MM.1S (cell line): Measurements from ENCODE around the gene MAPRE3.

ENCODE experiments used
- DNase-seq: peaks from one replicate; pipeline ENCODE4 v3.0.0-alpha.2; 2015
- H2AFZ ChIP-seq: fragments of 300-600 bp; sonication (generic); 2 replicates; pipeline ENCODE4 v1.6.0; 2016; ENCODE audit warnings: antibody characterized with exemption, low read length
- H3F3A ChIP-seq: fragments of 300-600 bp; sonication (generic); 2 replicates; pipeline ENCODE4 v1.6.1; 2016; ENCODE audit warnings: mild to moderate bottlenecking, antibody characterized with exemption, low read length, moderate library complexity, mixed read lengths; ENCODE audit not compliant: insufficient read depth
- H3K27ac ChIP-seq: fragments of 300-600 bp; sonication (generic); 2 replicates; pipeline ENCODE4 v1.5.1; 2016; ENCODE audit warnings: mild to moderate bottlenecking, low read length
- H3K27me3 ChIP-seq: fragments of 300-600 bp; sonication (generic); replicated peaks from 2 replicates; pipeline ENCODE4 v1.6.0; 2016; ENCODE audit warnings: low read length; ENCODE audit not compliant: insufficient read depth
- H3K36me3 ChIP-seq: fragments of 300-600 bp; sonication (generic); replicated peaks from 2 replicates; pipeline ENCODE4 v1.6.1; 2016; ENCODE audit warnings: mild to moderate bottlenecking, low read length, mixed read lengths; ENCODE audit not compliant: insufficient read depth
- H3K4me1 ChIP-seq: fragments of 300-600 bp; sonication (generic); 2 replicates; pipeline ENCODE4 v1.6.1; 2016; ENCODE audit warnings: low read length, mixed read lengths
- H3K4me2 ChIP-seq: fragments of 300-600 bp; sonication (generic); 2 replicates; pipeline ENCODE4 v1.6.0; 2016; ENCODE audit warnings: low read depth, low read length
- H3K4me3 ChIP-seq: fragments of 300-600 bp; sonication (generic); 2 replicates; pipeline ENCODE4 v1.5.1; 2016; ENCODE audit warnings: low read length, mixed read lengths
- H3K79me2 ChIP-seq: fragments of 300-600 bp; sonication (generic); 2 replicates; pipeline ENCODE4 v1.6.1; 2016; ENCODE audit warnings: mixed run types, low read length, mixed read lengths
- H3K9ac ChIP-seq: fragments of 300-600 bp; sonication (generic); 2 replicates; pipeline ENCODE4 v1.6.1; 2016; ENCODE audit warnings: low read length, mixed read lengths
- H3K9me2 ChIP-seq: fragments of 300-600 bp; sonication (generic); replicated peaks from 2 replicates; pipeline ENCODE4 v1.6.1; 2016; ENCODE audit warnings: mild to moderate bottlenecking, low read length, mixed read lengths; ENCODE audit not compliant: insufficient read depth
- H3K9me3 ChIP-seq: fragments of 300-600 bp; sonication (generic); replicated peaks from 2 replicates; pipeline ENCODE4 v1.6.1; 2016; ENCODE audit warnings: mild to moderate bottlenecking, low read length, mixed read lengths; ENCODE audit not compliant: insufficient read depth
- H4K20me1 ChIP-seq: fragments of 300-600 bp; sonication (generic); 2 replicates; pipeline ENCODE4 v1.6.1; 2016; ENCODE audit warnings: mild to moderate bottlenecking, low read length, moderate library complexity, mixed read lengths; ENCODE audit not compliant: insufficient read depth
- CTCF ChIP-seq: fragments of 300-600 bp; sonication (generic); IDR thresholded peaks from 2 replicates; pipeline ENCODE4 v1.5.1; 2016; ENCODE audit warnings: antibody characterized with exemption, low read length, mixed read lengths
- EZH2 ChIP-seq: fragments of 300-600 bp; sonication (generic); optimal IDR thresholded peaks from 2 replicates; pipeline ENCODE3; 2017; ENCODE audit warnings: low read depth, mild to moderate bottlenecking, antibody characterized with exemption, low read length, mixed read lengths
- EZH2phosphoT487 ChIP-seq: fragments of 300-600 bp; sonication (generic); IDR thresholded peaks from 2 replicates; pipeline ENCODE4 v1.6.1; 2018; ENCODE audit warnings: antibody characterized with exemption, low read length

The MAPRE3 gene

GRCh38 chr2:26954135-26954534 lies 16.3 kb upstream of the MAPRE3 start:
- H3K4me2 ChIP-seq: no peak overlapping the region
- H3K9me3 ChIP-seq: no peaks in the 10 kb centered on the region
- H3K9ac ChIP-seq: no peak overlapping the region
- no peaks in the 10 kb centered on the region for H3F3A ChIP-seq
- H3K9me2 ChIP-seq: no peaks in the 10 kb centered on the region
- H3K4me3 ChIP-seq: no peak overlapping the region
- no peak overlapping the region for H2AFZ ChIP-seq
- H4K20me1 ChIP-seq: no peaks in the 10 kb centered on the region
- no peaks in the 10 kb centered on the region for H3K79me2 ChIP-seq
- no peaks in the 10 kb centered on the region for H3K4me1 ChIP-seq
- no peak for DNase-seq
- TF ChIP-seq EZH2phosphoT487: no peak
- no peak for TF ChIP-seq CTCF
- no peak for TF ChIP-seq EZH2
- no peak overlapping the region for H3K27ac ChIP-seq
- peaks cover 34% of the 10 kb centered on the region for H3K27me3 ChIP-seq
- no peaks in the 10 kb centered on the region for H3K36me3 ChIP-seq

- Histone ChIP-seq H3K27me3 (peaks cover 34% of the 10 kb centered on the region), H3K27ac (no peak overlapping the region), H3F3A (no peaks in the 10 kb centered on the region), H3K79me2 (no peaks in the 10 kb centered on the region), H3K4me2 (no peak overlapping the region), H3K9ac (no peak overlapping the region), H2AFZ (no peak overlapping the region), H4K20me1 (no peaks in the 10 kb centered on the region), H3K36me3 (no peaks in the 10 kb centered on the region), H3K9me3 (no peaks in the 10 kb centered on the region), H3K4me3 (no peak overlapping the region), H3K9me2 (no peaks in the 10 kb centered on the region), H3K4me1 (no peaks in the 10 kb centered on the region)
- TF ChIP-seq EZH2 (no peak), EZH2phosphoT487 (no peak), CTCF (no peak)
- DNase-seq: no peak
Measured at GRCh38 chr2:26957041-26957440, 13.4 kb upstream of the MAPRE3 start.

GRCh38 chr2:26957534-26957933 lies 12.9 kb upstream of the MAPRE3 start:
- peaks cover 31% of the 10 kb centered on the region for H3K27me3 ChIP-seq
- H4K20me1 ChIP-seq: no peaks in the 10 kb centered on the region
- no peaks in the 10 kb centered on the region for H3K79me2 ChIP-seq
- DNase-seq: no peak
- H3K9me2 ChIP-seq: no peaks in the 10 kb centered on the region
- no peak overlapping the region for H2AFZ ChIP-seq
- TF ChIP-seq EZH2: no peak
- no peak for TF ChIP-seq EZH2phosphoT487
- TF ChIP-seq CTCF: no peak
- H3K9ac ChIP-seq: no peak overlapping the region
- no peak overlapping the region for H3K4me2 ChIP-seq
- H3K4me1 ChIP-seq: no peaks in the 10 kb centered on the region
- H3K36me3 ChIP-seq: no peaks in the 10 kb centered on the region
- H3K9me3 ChIP-seq: no peaks in the 10 kb centered on the region
- no peak overlapping the region for H3K4me3 ChIP-seq
- no peaks in the 10 kb centered on the region for H3F3A ChIP-seq
- no peak overlapping the region for H3K27ac ChIP-seq
